Gastrocnemius medialis (tissue), 4 donors: ENCODE results near the gene PTPRCAP. TPM values are rescaled to one million over a fixed set of nuclear protein-coding genes. Genes with fewer than 3 reads are reported as not detected.

Source experiments
- ATAC-seq, 2 donors: fragments of 150-250 bp; one replicate each; pipeline ENCODE4 v1.9.1; 2016
- DNase-seq, 2 donors: peaks; one replicate each; pipeline ENCODE4 v3.0.0-alpha.2; 2019
- H3K27ac ChIP-seq, 4 donors: fragments of 200-600 bp; sonication (generic); 1 replicate in 1 of 4; 2 replicates in 3 of 4; pipeline ENCODE4 v1.5.1; 2016 to 2018; ENCODE audit warnings: mild to moderate bottlenecking in 2 of 4, moderate library complexity in 1 of 4
- H3K27me3 ChIP-seq, 3 donors: fragments of 200-600 bp; sonication (generic) in 2 of 3; 1 replicate in 1 of 3; 2 replicates in 2 of 3; pipeline versions ENCODE4 v1.5.1 to v1.6.0; 2016 to 2019; ENCODE audit warnings: mild to moderate bottlenecking in 1 of 3, moderate library complexity in 1 of 3
- H3K36me3 ChIP-seq, 2 donors: fragments of 200-600 bp; sonication (generic) in 1 of 2; one replicate each; pipeline ENCODE4 v1.5.1; 2017 to 2018
- H3K4me1 ChIP-seq, 2 donors: fragments of 200-600 bp; sonication (generic) in 1 of 2; one replicate each; pipeline ENCODE4 v1.5.1; 2016 to 2017; ENCODE audit warnings: mild to moderate bottlenecking in 2 of 2
- H3K4me3 ChIP-seq, 4 donors: fragments of 200-600 bp; sonication (generic) in 3 of 4; 1 replicate in 1 of 4; 2 replicates in 3 of 4; pipeline ENCODE4 v1.5.1; 2016 to 2019; ENCODE audit warnings: mild to moderate bottlenecking in 2 of 4
- H3K9me3 ChIP-seq, 3 donors: fragments of 200-600 bp; sonication (generic) in 2 of 3; 1 replicate in 1 of 3; 2 replicates in 2 of 3; pipeline ENCODE4 v1.5.1; 2016 to 2019
- CTCF ChIP-seq, 5 experiments: fragments of 450-650 bp in 3 of 5; fragments of 200-600 bp in 2 of 5; sonication (generic) in 2 of 5; IDR thresholded peaks in 4 of 5; conservative IDR thresholded peaks in 1 of 5; 1 replicate in 4 of 5; 2 replicates in 1 of 5; pipeline ENCODE4 v1.5.1; 2016 to 2019; ENCODE audit warnings: antibody characterized with exemption in 5 of 5, mild to moderate bottlenecking in 3 of 5, moderate library complexity in 3 of 5
- POLR2A ChIP-seq, 2 donors: fragments of 450-650 bp; IDR thresholded peaks; one replicate each; pipeline ENCODE4 v1.6.1; 2017; ENCODE audit warnings: antibody characterized with exemption in 2 of 2, mild to moderate bottlenecking in 2 of 2, moderate library complexity in 2 of 2
- in situ Hi-C, 4 donors: fragments of 200-750 bp; cut with MboI; loops; one replicate each; pipeline versions ENCODE4 v1.15.0 to v1.8.0; 2017; ENCODE audit warnings: low sequenced_read_pairs in 4 of 4
- intact Hi-C: fragments of 100-400 bp; cut with DNase I; formaldehyde crosslinking; loops from one replicate; pipeline ENCODE4 v1.15.1; 2023; ENCODE audit warnings: low total_unique reads
- total RNA-seq, 4 donors: library from RNA; depleted of rRNA; stranded (reverse); fragments of >200 nt; gene quantifications; one replicate each; pipeline versions ENCODE4 v1.1.0 to v1.2.3, GENCODE V29; 2016

PTPRCAP gene
- total RNA-seq, 4 donors from 2014 or later: 0.47 to 1.5 (median 1.3) TPM

DNA sequence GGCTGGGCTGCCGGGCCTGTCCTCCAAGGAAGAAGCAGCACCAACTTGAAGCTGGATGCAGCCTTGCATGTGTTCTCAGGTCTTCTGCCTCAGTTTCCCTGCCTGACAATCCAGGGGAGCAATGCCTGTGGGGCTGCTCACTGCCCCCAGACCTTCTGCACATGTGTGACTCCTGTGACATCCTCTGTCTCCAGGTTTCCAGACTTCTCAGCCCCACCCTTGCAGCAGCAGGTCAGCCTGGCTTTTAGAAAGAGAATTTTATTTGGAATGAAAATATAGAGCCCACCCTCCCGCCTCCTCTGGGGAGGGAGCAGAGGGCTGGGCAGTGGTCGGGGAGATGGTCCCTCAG, 301 bp upstream of the PTPRCAP start:
- ATAC-seq (no peak), DNase-seq (no peak)
- Histone ChIP-seq H3K4me1 (peaks cover 4 to 12% of the 10 kb centered on the region in 2 donors), H3K4me3 (no peak overlapping the region), H3K9me3 (no peaks in the 10 kb centered on the region), H3K36me3 (peaks cover 0 to 30% of the 10 kb centered on the region in 2 donors), H3K27me3 (no peaks in the 10 kb centered on the region), H3K27ac (no peak overlapping the region)
- in situ Hi-C loops: no loop called here
- intact Hi-C loops: no loop called here
- TF ChIP-seq CTCF (IDR thresholded peaks at IDR 0.05 in 4 of 5, conservative IDR thresholded peaks at IDR 0.05 in 1 of 5): no peak
- TF ChIP-seq POLR2A (IDR thresholded peaks at IDR 0.05): no peak

- peaks cover 0 to 7% of the 10 kb centered on the region in 2 donors for H3K4me1 ChIP-seq
- in situ Hi-C loops (no loop called here), intact Hi-C loops (no loop called here)
- H3K27me3 ChIP-seq: no peaks in the 10 kb centered on the region
- H3K9me3 ChIP-seq: no peaks in the 10 kb centered on the region
- DNase-seq (no peak), ATAC-seq (no peak)
- peak overlapping the region in 2 of 4 donors; percentile 25 to 52 for H3K27ac ChIP-seq
- TF ChIP-seq POLR2A (IDR thresholded peaks at IDR 0.05) (no peak), CTCF (IDR thresholded peaks at IDR 0.05 in 4 of 5, conservative IDR thresholded peaks at IDR 0.05 in 1 of 5) (no peak)
- peaks cover 0 to 42% of the 10 kb centered on the region in 2 donors for H3K36me3 ChIP-seq
- no peak overlapping the region for H3K4me3 ChIP-seq
Observed at GRCh38 chr11:67436459-67437081, 912 bp downstream of the PTPRCAP start.

DNA sequence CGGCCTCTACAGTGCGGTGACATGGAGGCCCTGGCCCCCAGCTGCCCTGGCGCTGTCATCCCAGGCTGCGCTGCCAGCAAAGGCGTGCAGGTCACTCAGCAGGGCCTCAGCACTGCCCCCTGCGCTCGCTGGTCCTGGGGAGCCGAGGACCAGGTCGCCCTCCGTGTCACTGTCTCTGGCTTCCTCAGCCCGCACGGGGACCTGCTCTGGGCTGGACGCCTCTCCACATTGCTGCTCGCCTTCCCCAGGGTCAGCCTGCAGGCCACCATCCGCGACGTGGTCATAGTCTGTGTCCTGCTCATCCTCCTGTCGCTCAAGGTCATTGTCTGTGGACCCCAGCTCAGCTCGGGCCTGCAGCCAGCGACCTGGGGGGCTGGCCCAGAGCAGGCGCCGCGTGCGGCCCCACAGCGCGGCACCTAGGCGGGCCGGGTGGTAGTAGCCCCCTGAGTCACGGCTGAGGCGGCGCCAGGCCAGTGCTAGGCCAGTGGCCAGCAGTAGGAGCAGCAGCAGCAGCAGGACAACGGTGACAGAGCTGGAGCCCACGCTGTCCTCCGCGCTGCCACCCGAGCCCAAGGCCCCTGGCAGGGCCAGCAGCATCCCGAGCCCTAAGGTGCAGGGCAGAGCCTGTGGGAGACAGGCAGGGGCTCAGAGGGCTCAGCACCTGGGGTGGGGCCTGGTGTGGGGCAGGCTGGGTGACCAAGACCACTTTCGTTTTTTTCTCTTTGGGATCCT, 1.6 kb downstream of the PTPRCAP start:
- H3K36me3 ChIP-seq: peaks cover 0 to 49% of the 10 kb centered on the region in 2 donors
- no peak overlapping the region for H3K4me3 ChIP-seq

GRCh38 chr11:67435031-67435726, 2.3 kb downstream of the PTPRCAP start:
- DNase-seq: no peak
- in situ Hi-C loops: no loop called here
- no peak for ATAC-seq
- no peak for TF ChIP-seq CTCF (IDR thresholded peaks at IDR 0.05 in 4 of 5, conservative IDR thresholded peaks at IDR 0.05 in 1 of 5)
- Histone ChIP-seq H3K4me1 (peaks cover 7 to 10% of the 10 kb centered on the region in 2 donors), H3K27ac (no peak overlapping the region), H3K4me3 (no peak overlapping the region), H3K36me3 (peaks cover 0 to 55% of the 10 kb centered on the region in 2 donors), H3K27me3 (no peaks in the 10 kb centered on the region), H3K9me3 (no peaks in the 10 kb centered on the region)
- intact Hi-C loops: no loop called here

More for the DNA sequence above, 1.6 kb downstream of the PTPRCAP start:
- ATAC-seq: no peak
- intact Hi-C loops: no loop called here
- H3K4me1 ChIP-seq: peaks cover 5 to 7% of the 10 kb centered on the region in 2 donors
- TF ChIP-seq CTCF (IDR thresholded peaks at IDR 0.05 in 4 of 5, conservative IDR thresholded peaks at IDR 0.05 in 1 of 5) (no peak), POLR2A (IDR thresholded peaks at IDR 0.05) (no peak)
- H3K27me3 ChIP-seq: no peaks in the 10 kb centered on the region
- no peak for DNase-seq
- peak overlapping the region in 2 of 4 donors; percentile 25 to 52 for H3K27ac ChIP-seq
- no peaks in the 10 kb centered on the region for H3K9me3 ChIP-seq
- in situ Hi-C loops: no loop called here
